ENCODE measurements around the gene CADM1.

DNA sequence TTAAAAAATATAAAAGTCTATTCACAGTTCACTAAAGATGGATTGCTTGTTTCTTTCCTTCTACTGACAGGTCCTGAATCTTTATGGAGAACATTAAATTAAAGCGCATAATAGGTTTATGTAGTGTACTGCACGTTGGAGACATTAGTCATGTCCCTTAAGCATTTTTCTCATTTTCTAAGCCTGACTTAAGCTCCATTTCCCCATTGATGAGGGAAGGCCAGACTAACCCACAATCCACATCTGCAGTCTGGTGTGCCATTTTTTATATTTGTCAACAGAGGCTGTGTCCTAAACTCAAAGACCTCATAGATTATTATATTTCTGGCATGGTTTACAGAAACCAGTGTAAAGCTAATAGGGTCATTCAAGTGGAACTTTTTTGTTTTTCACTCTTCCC is 39.9 kb downstream of the CADM1 start:
- TF ChIP-seq, protein P1, sequence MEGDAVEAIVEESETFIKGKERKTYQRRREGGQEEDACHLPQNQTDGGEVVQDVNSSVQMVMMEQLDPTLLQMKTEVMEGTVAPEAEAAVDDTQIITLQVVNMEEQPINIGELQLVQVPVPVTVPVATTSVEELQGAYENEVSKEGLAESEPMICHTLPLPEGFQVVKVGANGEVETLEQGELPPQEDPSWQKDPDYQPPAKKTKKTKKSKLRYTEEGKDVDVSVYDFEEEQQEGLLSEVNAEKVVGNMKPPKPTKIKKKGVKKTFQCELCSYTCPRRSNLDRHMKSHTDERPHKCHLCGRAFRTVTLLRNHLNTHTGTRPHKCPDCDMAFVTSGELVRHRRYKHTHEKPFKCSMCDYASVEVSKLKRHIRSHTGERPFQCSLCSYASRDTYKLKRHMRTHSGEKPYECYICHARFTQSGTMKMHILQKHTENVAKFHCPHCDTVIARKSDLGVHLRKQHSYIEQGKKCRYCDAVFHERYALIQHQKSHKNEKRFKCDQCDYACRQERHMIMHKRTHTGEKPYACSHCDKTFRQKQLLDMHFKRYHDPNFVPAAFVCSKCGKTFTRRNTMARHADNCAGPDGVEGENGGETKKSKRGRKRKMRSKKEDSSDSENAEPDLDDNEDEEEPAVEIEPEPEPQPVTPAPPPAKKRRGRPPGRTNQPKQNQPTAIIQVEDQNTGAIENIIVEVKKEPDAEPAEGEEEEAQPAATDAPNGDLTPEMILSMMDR (IDR thresholded peaks at IDR 0.05) = no peak
- no peak for TF ChIP-seq POLR2A (IDR thresholded peaks at IDR 0.05)
